Measurements from ENCODE around the gene METTL25. TPM values are rescaled to one million over a fixed set of nuclear protein-coding genes. Genes with fewer than 3 reads are reported as not detected.

Gene METTL25
- total and polyA plus RNA-seq, 7 experiments from 2014 or later = 8.6 to 27.5 (median 15.2) TPM

DNA sequence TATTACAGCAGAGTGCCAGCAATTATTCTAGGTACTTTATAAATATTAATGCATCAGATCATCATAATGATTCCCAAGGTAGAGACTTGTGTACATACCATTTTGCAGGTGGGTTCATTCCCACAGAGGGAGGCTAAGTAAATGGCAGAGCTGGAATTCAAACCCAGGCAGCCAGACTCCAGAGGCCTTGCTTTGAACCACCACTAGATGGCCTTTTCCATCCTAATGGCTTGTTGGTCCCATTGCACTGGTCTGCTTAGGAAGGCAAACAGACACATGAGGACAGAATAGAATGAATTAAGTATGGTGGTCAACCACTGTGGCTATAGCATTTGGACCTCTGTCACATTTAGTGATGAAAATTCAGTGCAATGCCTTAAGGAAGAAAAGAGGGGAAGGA is 158.7 kb downstream of the METTL25 start:
- no peaks in the 10 kb centered on the region for H3K9me3 ChIP-seq (ENCODE audit: control insufficient read depth in 2 of 3, low read length in 3 of 3)
- H3K27me3 ChIP-seq (ENCODE audit: control insufficient read depth in 2 of 2, insufficient read depth in 2 of 2, low read length in 2 of 2) = no peaks in the 10 kb centered on the region
- no peaks in the 10 kb centered on the region for H3K9me3 Mint-ChIP-seq
- no peaks in the 10 kb centered on the region for H3K36me3 ChIP-seq (ENCODE audit: control insufficient read depth in 2 of 3, insufficient read depth in 3 of 3, low read length in 3 of 3)
- no peaks in the 10 kb centered on the region for H3K4me1 ChIP-seq (ENCODE audit: control insufficient read depth in 2 of 2, insufficient read depth in 2 of 2, low read length in 2 of 2)
- no peak overlapping the region for H3K27ac Mint-ChIP-seq
- ChIA-PET CTCF (no interaction called here), POLR2A (no interaction called here)
- no peaks in the 10 kb centered on the region for H3K27me3 Mint-ChIP-seq
- H3K4me1 Mint-ChIP-seq = no peaks in the 10 kb centered on the region
- ATAC-seq = no peak
- H3K4me3 Mint-ChIP-seq = no peak overlapping the region
- no peak overlapping the region for H3K27ac ChIP-seq (ENCODE audit: low read depth, low read length)
- H3K36me3 Mint-ChIP-seq = no peaks in the 10 kb centered on the region
- no peak for DNase-seq
- no peak overlapping the region for H3K4me3 ChIP-seq (ENCODE audit: low read length)
- intact Hi-C loops (cut with micrococcal nuclease) = no loop called here

- H3K27me3 ChIP-seq (ENCODE audit: control insufficient read depth in 2 of 2, insufficient read depth in 2 of 2, low read length in 2 of 2) = no peaks in the 10 kb centered on the region
- Mint-ChIP-seq H3K27ac (no peak overlapping the region), H3K27me3 (no peaks in the 10 kb centered on the region), H3K9me3 (no peaks in the 10 kb centered on the region), H3K36me3 (no peaks in the 10 kb centered on the region), H3K4me1 (no peaks in the 10 kb centered on the region), H3K4me3 (peak overlapping the region in 1 of 10 donors; percentile 9)
- no peak overlapping the region for H3K4me3 ChIP-seq (ENCODE audit: low read length)
- H3K4me1 ChIP-seq (ENCODE audit: control insufficient read depth in 2 of 2, insufficient read depth in 2 of 2, low read length in 2 of 2) = no peaks in the 10 kb centered on the region
- CTCF ChIA-PET = no interaction called here
- POLR2A ChIA-PET = no interaction called here
- no peak for ATAC-seq
- H3K9me3 ChIP-seq (ENCODE audit: control insufficient read depth in 2 of 3, low read length in 3 of 3) = no peaks in the 10 kb centered on the region
- intact Hi-C loops (cut with micrococcal nuclease) = no loop called here
- no peak for DNase-seq
- H3K36me3 ChIP-seq (ENCODE audit: control insufficient read depth in 2 of 3, insufficient read depth in 3 of 3, low read length in 3 of 3) = no peaks in the 10 kb centered on the region
- H3K27ac ChIP-seq (ENCODE audit: low read depth, low read length) = no peak overlapping the region
Measured at GRCh38 chr12:82517808-82518207, 159.5 kb downstream of the METTL25 start.

GRCh38 chr12:82519510-82519909 is 161.2 kb downstream of the METTL25 start:
- Histone ChIP-seq H3K9me3 (ENCODE audit: control insufficient read depth in 2 of 3, low read length in 3 of 3) (no peaks in the 10 kb centered on the region), H3K4me3 (ENCODE audit: low read length) (no peak overlapping the region), H3K36me3 (ENCODE audit: control insufficient read depth in 2 of 3, insufficient read depth in 3 of 3, low read length in 3 of 3) (no peaks in the 10 kb centered on the region), H3K4me1 (ENCODE audit: control insufficient read depth in 2 of 2, insufficient read depth in 2 of 2, low read length in 2 of 2) (no peaks in the 10 kb centered on the region), H3K27ac (ENCODE audit: low read depth, low read length) (no peak overlapping the region), H3K27me3 (ENCODE audit: control insufficient read depth in 2 of 2, insufficient read depth in 2 of 2, low read length in 2 of 2) (no peaks in the 10 kb centered on the region)
- Mint-ChIP-seq H3K4me3 (no peak overlapping the region), H3K9me3 (no peaks in the 10 kb centered on the region), H3K4me1 (no peaks in the 10 kb centered on the region), H3K27me3 (no peaks in the 10 kb centered on the region), H3K27ac (no peak overlapping the region), H3K36me3 (no peaks in the 10 kb centered on the region)
- intact Hi-C loops (cut with micrococcal nuclease) = no loop called here
- CTCF ChIA-PET = no interaction called here
- ATAC-seq (no peak), DNase-seq (no peak)
- POLR2A ChIA-PET = no interaction called here

DNA sequence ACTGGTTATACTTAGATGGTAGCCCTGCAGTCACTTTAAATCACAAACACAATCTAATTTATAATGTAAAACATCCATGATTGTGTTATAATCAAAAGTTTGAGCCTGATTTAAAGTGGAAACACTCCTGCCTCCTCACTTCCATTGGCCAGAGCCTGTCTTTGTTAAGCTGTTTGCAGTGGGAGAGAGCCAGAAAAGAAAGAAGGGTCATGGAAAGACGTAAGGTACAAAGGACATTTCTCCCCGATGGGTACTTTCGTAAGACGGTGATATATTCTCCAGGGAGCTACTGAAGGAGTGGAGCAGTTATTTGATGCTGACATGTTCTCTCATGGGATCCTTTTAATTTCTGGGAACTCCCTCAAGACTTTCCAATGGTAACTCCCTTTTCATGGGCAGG is 164.0 kb downstream of the METTL25 start:
- CTCF ChIA-PET = no interaction called here

GRCh38 chr12:82522762-82523161 is 164.4 kb downstream of the METTL25 start:
- Histone ChIP-seq H3K9me3 (ENCODE audit: control insufficient read depth in 2 of 3, low read length in 3 of 3) (no peaks in the 10 kb centered on the region), H3K36me3 (ENCODE audit: control insufficient read depth in 2 of 3, insufficient read depth in 3 of 3, low read length in 3 of 3) (no peaks in the 10 kb centered on the region), H3K4me1 (ENCODE audit: control insufficient read depth in 2 of 2, insufficient read depth in 2 of 2, low read length in 2 of 2) (no peaks in the 10 kb centered on the region), H3K4me3 (ENCODE audit: low read length) (no peak overlapping the region), H3K27ac (ENCODE audit: low read depth, low read length) (no peak overlapping the region), H3K27me3 (ENCODE audit: control insufficient read depth in 2 of 2, insufficient read depth in 2 of 2, low read length in 2 of 2) (no peaks in the 10 kb centered on the region)
- Mint-ChIP-seq H3K27ac (no peak overlapping the region), H3K4me3 (no peak overlapping the region), H3K27me3 (peaks cover 0 to 6% (median 4%) of the 10 kb centered on the region in 5 donors), H3K36me3 (no peaks in the 10 kb centered on the region), H3K9me3 (no peaks in the 10 kb centered on the region), H3K4me1 (no peaks in the 10 kb centered on the region)
- CTCF ChIA-PET = no interaction called here
- intact Hi-C loops (cut with micrococcal nuclease) = no loop called here
- DNase-seq = no peak
- POLR2A ChIA-PET = no interaction called here
- no peak for ATAC-seq

More for the DNA sequence above, 164.0 kb downstream of the METTL25 start:
- Histone ChIP-seq H3K4me1 (ENCODE audit: control insufficient read depth in 2 of 2, insufficient read depth in 2 of 2, low read length in 2 of 2) (no peaks in the 10 kb centered on the region), H3K4me3 (ENCODE audit: low read length) (no peak overlapping the region), H3K36me3 (ENCODE audit: control insufficient read depth in 2 of 3, insufficient read depth in 3 of 3, low read length in 3 of 3) (no peaks in the 10 kb centered on the region), H3K27me3 (ENCODE audit: control insufficient read depth in 2 of 2, insufficient read depth in 2 of 2, low read length in 2 of 2) (no peaks in the 10 kb centered on the region), H3K9me3 (ENCODE audit: control insufficient read depth in 2 of 3, low read length in 3 of 3) (no peaks in the 10 kb centered on the region), H3K27ac (ENCODE audit: low read depth, low read length) (no peak overlapping the region)
- ATAC-seq (no peak), DNase-seq (no peak)
- H3K27ac Mint-ChIP-seq = no peak overlapping the region
- no peaks in the 10 kb centered on the region for H3K36me3 Mint-ChIP-seq
- no peak overlapping the region for H3K4me3 Mint-ChIP-seq
- POLR2A ChIA-PET = no interaction called here
- H3K9me3 Mint-ChIP-seq = no peaks in the 10 kb centered on the region
- peaks cover 0 to 6% (median 4%) of the 10 kb centered on the region in 5 donors for H3K27me3 Mint-ChIP-seq
- intact Hi-C loops (cut with micrococcal nuclease) = no loop called here
- H3K4me1 Mint-ChIP-seq = no peaks in the 10 kb centered on the region

DNA sequence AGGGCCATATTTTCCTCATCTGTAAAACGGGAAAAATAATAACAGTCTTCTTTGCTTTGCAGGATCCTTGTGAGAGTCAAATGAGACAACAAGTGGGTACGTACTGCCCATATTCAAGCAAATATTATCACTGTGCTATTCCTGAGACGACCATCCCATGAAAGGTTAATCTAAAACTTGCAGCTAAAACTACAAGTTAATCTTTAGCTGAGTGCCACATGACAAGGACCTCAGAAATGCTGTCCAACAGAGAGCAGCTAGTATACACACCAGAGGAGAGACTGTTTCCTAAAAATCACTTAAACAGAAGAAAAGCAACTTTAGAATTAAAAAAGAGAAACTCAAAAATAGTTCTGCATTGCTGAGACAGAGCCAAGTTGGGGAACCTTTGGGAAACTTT is 165.7 kb downstream of the METTL25 start:
- ChIA-PET CTCF (no interaction called here), POLR2A (no interaction called here)
- no peak for ATAC-seq
- no peak for DNase-seq
- intact Hi-C loops (cut with micrococcal nuclease) = no loop called here
- no peak overlapping the region for H3K4me3 Mint-ChIP-seq
- H3K27ac Mint-ChIP-seq = no peak overlapping the region
- no peaks in the 10 kb centered on the region for H3K27me3 ChIP-seq (ENCODE audit: control insufficient read depth in 2 of 2, insufficient read depth in 2 of 2, low read length in 2 of 2)
- no peaks in the 10 kb centered on the region for H3K9me3 Mint-ChIP-seq
- H3K27me3 Mint-ChIP-seq = peaks cover 0 to 6% (median 4%) of the 10 kb centered on the region in 5 donors
- H3K36me3 ChIP-seq (ENCODE audit: control insufficient read depth in 2 of 3, insufficient read depth in 3 of 3, low read length in 3 of 3) = no peaks in the 10 kb centered on the region
- H3K4me1 ChIP-seq (ENCODE audit: control insufficient read depth in 2 of 2, insufficient read depth in 2 of 2, low read length in 2 of 2) = no peaks in the 10 kb centered on the region
- H3K4me3 ChIP-seq (ENCODE audit: low read length) = no peak overlapping the region
- no peak overlapping the region for H3K27ac ChIP-seq (ENCODE audit: low read depth, low read length)
- H3K9me3 ChIP-seq (ENCODE audit: control insufficient read depth in 2 of 3, low read length in 3 of 3) = no peaks in the 10 kb centered on the region
- no peaks in the 10 kb centered on the region for H3K4me1 Mint-ChIP-seq
- H3K36me3 Mint-ChIP-seq = no peaks in the 10 kb centered on the region

DNA sequence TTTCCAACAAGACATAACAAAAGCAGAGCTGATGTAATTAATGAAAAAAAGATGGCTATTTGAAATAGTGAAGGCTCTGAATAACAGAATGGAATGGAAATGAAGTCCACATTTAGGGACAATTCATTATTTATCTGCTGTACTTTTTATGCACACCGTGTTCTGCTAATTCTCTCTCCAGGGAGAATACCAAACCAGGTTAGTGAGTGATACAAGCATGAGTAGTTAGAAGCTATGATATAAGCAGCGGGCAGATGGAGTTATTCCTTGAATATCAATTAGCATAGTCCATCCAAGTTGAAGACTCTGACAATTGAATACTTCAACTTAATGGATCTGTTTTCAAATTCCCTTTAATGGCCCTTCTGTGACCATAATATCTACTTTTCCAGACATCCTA is 166.3 kb downstream of the METTL25 start:
- H3K27me3 Mint-ChIP-seq = peaks cover 0 to 6% (median 4%) of the 10 kb centered on the region in 5 donors
- intact Hi-C loops (cut with micrococcal nuclease) = no loop called here
- ChIA-PET CTCF (no interaction called here), POLR2A (no interaction called here)
- H3K4me1 Mint-ChIP-seq = no peaks in the 10 kb centered on the region
- Histone ChIP-seq H3K4me1 (ENCODE audit: control insufficient read depth in 2 of 2, insufficient read depth in 2 of 2, low read length in 2 of 2) (no peaks in the 10 kb centered on the region), H3K4me3 (ENCODE audit: low read length) (no peak overlapping the region), H3K9me3 (ENCODE audit: control insufficient read depth in 2 of 3, low read length in 3 of 3) (no peaks in the 10 kb centered on the region), H3K27me3 (ENCODE audit: control insufficient read depth in 2 of 2, insufficient read depth in 2 of 2, low read length in 2 of 2) (no peaks in the 10 kb centered on the region), H3K27ac (ENCODE audit: low read depth, low read length) (no peak overlapping the region), H3K36me3 (ENCODE audit: control insufficient read depth in 2 of 3, insufficient read depth in 3 of 3, low read length in 3 of 3) (no peaks in the 10 kb centered on the region)
- H3K9me3 Mint-ChIP-seq = no peaks in the 10 kb centered on the region
- H3K36me3 Mint-ChIP-seq = no peaks in the 10 kb centered on the region
- H3K4me3 Mint-ChIP-seq = no peak overlapping the region
- no peak for DNase-seq
- no peak overlapping the region for H3K27ac Mint-ChIP-seq
- ATAC-seq = no peak
